Hematopoietic multipotent progenitor cell treated with erythropoietin and hydrocortisone succinate and interleukin-3 and kit ligand, for 4 days (in vitro differentiated cells): ENCODE results near the gene UBAP2L.
"Not testable (repeated sequence)": the region's sequence is repeated elsewhere in the genome, so short reads cannot be mapped to it uniquely, and the experiment has no call there.

Experiments used
- DNase-seq: peaks from one replicate; pipeline ENCODE4 v3.0.0-alpha.2; 2015

Gene UBAP2L

GRCh38 chr1:154206196-154206595 is 14.6 kb upstream of the UBAP2L start, which contains the start of gene CFAP141:
Gene CFAP141, minus strand, starts transcription at chr1:154206333. Its CDS starts 26 bp downstream, at chr1:154206307.
- DNase-seq, result peak; percentile 19

DNA sequence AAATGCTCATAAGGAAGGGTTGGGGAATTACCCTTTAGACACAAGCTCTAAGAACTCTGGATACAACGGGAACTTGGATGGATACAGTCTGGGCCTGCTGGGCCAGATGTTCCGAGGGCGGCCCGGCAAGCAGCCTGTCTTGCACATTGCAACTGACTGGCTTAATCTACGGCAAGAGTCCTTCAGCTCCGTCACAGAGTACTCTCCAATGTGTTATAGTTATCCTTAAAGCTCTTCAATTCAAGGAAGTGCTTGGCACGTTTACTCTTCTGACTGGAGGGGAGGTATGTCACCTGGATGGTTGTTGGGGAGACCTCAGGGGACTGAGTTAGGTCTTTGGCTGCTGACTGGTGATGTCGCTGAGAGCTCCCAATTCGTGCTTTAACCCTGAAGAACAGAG is 13.5 kb upstream of the UBAP2L start:
- no peak for DNase-seq

DNA sequence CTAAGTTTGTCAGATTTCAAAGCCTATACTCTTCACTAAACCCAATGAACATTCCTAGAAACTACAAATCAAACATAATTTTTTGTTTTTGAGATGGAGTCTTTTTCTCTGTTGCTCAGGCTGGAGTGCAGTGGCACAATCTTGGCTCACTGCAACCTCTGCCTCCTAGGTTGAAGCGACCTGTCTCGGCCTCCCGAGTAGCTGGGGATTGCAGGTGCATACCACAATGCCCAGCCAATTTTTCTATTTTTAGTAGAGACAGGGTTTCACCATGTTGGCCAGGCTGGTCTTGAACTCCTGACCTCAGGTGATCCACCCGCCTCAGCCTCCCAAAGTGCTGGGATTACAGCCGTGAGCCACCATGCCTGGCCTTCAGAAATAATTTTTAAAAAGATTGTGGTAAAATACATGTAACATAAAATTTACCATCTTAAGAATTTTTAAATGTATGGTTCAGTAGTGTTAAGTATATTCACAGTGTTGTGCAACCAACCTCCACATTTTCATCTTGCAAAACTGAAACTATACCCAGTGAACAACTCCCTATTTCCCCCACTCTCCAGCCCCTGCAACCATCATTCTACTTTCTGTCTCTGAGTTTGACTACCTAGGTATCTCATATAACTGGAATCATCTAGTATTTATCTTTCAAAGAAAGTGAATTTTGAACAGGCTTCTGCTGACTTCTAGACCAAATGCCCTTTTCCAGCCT is 11.9 kb upstream of the UBAP2L start:
- no peak for DNase-seq

DNA sequence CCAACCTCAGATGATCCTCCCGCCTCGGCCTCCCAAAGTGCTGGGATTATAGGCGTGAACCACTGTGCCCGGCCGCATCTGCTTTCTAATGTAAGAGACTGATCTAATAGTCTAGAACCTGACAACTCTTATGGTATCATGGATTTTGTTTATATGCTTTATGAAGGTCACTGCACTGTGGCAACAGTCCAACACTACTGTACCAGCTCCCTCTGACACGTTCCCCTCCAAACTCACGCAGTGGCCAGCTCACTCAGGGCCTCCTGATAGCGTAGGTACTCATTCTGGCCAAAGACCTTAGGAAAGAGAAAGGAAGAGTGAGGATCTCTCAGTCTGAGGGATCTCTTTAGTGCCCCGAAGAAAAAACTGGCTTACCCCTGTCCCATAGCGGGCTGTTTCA is 8.7 kb upstream of the UBAP2L start:
- no peak for DNase-seq

DNA sequence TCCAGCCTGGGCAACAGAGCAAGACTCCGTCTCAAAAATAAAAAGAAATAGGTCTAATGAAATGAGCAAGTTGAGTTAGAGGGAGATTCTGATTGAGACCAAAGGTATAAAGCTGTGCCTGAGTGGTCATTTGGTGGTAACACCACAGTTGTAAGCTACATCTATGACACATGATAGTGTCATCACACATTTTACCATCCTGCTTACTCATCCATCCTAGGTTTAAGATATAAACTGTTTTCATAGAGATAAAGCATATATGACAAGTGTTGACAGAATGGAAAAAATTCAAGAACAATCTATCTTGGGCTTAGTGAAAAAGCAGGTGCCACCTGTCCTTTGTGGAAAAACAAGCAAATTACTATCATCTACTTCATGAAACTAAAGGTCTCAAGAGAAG is 7.5 kb upstream of the UBAP2L start:
- DNase-seq, result no peak

- DNase-seq, result no peak
Observed at GRCh38 chr1:154218545-154218944, 2.2 kb upstream of the UBAP2L start.

DNA sequence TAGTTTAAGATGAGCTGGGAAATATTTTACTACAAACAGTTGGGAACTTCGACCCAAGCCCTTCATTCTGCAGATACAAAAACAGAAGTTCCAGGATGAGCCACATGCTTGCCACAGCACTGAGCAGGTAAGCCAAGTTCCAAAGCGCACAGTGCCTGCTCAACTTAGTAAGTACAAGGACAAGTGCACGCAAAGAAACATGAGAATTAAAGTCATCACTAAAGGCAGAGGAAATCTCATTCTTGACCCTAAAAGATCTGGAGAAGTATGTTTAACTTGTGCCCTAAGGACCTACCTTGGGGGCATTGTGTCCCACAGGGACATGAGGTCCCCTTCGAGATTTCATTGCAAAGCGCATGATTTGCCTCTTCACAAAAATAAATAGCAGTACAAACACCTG is 1.2 kb upstream of the UBAP2L start:
- DNase-seq, result peak; percentile 63

DNA sequence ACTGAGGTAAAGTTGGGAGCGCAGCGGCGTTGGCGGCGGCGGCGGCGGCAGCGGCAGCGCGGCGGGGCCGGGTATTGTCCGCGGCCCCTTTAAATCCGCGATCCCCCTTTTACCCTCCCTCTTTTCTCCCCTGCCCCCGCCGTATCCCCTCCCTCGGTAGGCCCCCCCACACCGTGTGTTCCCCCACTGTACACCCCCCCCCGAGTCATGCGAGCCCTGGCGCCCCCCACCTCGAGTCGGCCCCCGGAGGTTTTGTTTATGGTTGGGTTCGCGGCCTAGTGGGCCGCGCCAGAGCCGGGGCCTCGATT is 169 bp downstream of the UBAP2L start:
- no peak for DNase-seq

GRCh38 chr1:154221278-154222001 is 685 bp downstream of the UBAP2L start:
- DNase-seq, result peak; percentile 83

- DNase-seq, result peak; percentile 10
Observed at GRCh38 chr1:154222518-154222917, 1.8 kb downstream of the UBAP2L start.

DNA sequence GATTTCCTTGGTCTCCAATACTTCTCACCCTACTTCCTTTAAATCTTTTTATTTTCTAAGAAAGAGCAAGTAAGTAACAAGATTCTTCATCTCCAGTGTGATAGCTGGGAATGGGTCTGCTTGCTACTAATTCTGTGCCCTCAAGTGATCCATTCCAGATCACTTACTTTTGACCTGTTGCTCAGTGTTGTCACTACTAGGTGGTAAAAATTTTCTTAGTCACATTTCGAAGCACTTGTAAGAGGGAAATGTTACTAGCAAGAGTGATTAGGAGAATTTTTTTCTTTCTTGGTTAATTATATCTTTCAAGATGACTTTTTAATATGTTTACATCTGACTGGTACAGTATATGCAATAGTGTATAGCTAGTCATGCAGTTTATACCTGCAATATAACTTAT is 2.2 kb downstream of the UBAP2L start:
- no peak for DNase-seq

DNA sequence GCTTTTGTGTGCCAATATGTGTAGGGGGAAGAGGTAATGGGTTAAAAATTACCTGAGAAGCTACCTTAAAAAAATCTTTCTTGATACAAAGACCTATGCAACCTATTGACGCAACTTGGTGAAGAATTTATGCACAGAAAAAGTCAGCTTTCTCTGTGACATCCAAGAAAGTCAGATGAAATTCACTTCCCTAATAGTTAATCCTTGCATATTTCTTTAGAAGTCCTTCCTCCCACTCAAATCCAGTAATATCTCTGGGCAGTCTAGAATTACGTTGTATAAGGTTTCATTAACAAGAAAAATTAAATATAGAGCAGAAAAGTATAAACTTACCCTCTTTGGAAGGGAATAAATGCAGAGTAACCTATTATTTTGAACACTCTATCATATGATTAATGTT is 2.9 kb downstream of the UBAP2L start:
- no peak for DNase-seq

DNA sequence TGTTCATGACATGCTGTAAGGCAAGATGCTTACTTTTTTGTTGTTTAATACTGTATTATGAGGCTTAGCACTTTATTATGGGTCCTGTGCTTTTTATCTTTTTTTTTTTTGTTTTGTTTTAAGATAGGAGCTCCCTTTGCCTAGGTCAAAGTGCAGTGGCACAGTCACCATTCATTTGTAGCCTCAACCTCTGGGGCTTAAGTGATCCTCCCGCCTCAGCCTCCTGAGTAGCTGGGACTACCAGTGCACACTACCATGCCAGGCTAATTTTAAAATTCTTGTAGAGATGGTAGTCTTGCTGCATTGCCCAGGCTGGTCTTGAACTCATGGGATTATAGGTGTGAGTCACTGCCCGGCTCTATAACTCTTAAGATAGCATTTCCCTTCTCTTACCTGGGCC is 4.6 kb downstream of the UBAP2L start:
- DNase-seq, result no peak

DNA sequence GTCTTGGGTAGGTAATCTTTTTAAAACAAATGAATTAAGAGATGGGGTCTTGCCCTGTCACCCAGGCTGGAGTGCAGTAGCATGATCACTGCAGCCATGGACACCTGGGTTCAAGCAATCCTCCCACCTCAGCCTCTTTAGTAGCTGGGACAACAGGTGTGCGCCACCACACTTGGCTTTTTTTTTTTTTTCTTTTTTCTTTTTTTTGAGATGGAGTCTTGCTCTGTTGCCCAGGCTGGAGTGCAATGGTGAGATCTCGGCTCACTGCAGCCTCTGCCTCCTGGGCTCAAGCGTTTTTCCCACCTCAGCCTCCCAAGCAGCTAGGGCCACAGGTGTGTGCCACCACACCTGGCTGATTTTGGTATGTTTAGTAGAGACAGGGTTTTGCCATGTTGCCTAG is 10.4 kb downstream of the UBAP2L start:
- not testable (repeated sequence) for DNase-seq

- not testable (repeated sequence) for DNase-seq
Observed at GRCh38 chr1:154233127-154233526, 12.4 kb downstream of the UBAP2L start.

- no peak for DNase-seq
Observed at GRCh38 chr1:154236855-154237254, 16.1 kb downstream of the UBAP2L start.

GRCh38 chr1:154237435-154237834 is 16.7 kb downstream of the UBAP2L start:
- no peak for DNase-seq

DNA sequence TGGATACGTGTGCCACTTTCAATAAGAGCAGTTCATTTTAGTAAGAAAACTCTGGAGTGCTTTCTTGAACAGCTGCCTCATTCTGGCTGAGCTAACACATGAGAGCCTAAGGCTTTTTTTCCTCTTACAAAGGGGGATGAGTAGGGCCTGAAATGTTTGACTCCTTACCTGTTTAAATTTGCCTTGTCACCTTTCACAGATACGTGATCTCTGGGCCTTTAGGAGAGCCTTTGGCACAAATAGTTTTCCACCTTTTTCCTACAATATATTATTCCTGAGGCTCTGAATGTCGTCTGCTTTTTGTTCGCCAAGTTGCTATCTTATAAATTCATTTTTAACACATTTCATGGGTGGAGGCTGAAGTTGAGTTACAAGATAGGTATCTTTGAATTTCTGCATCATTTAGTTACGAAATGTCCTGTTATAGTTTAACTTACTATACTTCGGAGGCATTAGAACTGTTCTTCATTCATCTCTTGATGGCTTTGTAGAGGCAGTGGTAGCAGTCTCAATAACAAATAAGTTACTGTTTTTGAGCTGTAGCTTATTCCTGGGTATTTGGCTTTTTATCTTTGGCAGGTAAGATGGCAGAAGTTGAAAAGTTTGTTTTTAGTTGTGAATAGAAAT is 17.2 kb downstream of the UBAP2L start:
- DNase-seq, result no peak

- no peak for DNase-seq
Observed at GRCh38 chr1:154239491-154239890, 18.7 kb downstream of the UBAP2L start.

GRCh38 chr1:154240294-154240833 is 19.6 kb downstream of the UBAP2L start:
- no peak for DNase-seq

DNA sequence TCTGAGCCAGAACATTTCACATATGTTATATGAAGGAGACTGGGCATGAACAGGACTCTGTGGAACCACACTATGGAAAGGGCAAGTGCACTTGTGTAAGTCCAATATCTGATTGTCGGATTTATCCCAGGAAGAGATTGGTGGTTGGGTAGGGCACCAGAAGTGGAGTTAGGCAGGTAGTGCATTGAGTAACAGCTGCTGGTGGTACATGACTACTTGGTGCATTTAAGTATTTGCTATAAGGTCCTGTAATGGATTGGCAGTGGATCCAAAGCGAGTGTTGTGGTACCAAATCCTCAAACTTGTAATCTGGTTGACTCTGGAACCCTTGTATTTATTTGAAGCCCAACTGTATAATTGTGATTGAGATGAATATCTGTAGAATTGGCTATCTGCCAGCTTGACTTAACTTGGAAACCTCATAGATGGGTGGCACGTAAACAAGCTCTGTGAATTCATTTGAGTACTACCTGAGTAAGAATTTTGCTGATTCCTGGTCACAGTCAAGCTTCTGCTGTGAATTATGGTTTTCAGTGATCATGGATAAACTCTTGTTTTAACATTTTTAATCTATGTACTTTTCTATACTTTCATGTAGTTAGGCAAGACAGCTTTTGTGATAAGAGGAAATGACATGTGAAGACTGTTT is 21.1 kb downstream of the UBAP2L start:
- peak; percentile 38 for DNase-seq

DNA sequence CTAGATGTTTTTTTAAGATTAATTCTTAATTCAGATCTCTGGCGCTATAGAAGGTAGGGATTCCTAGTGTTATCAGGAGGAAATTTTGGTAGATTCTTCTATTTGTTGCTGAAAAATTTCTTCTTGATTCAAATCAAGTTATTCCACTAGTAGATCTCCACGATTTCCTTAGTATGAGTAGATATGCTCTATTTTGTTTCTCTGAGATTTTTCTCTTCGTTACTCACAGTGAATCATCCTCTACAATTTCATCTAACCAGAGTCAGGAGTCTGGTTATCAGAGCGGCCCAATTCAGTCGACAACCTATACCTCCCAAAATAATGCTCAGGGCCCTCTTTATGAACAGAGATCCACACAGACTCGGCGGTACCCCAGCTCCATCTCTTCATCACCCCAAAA is 32.9 kb downstream of the UBAP2L start:
- DNase-seq, result no peak

DNA sequence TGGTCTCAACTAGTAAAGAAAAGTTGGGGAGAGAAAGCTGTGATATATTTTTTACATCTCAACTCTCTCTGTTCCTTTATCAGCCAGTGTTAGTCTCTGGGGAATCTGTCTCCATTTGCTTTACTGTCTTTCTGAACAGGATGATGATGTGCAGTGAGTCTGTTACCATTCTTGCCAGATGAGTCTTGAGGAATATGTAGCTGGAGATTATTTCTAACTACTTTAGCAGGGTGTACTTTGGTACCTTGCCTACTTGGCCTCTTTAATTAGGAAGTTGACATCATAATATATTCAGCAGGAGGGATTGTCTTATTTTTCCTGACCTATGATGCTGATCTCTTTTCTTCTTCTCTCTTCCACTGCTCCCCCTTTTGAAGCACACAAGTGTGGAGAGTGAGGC is 35.9 kb downstream of the UBAP2L start:
- no peak for DNase-seq

GRCh38 chr1:154258784-154259183 is 38.0 kb downstream of the UBAP2L start:
- no peak for DNase-seq
